ENCODE data around the gene MAPK8IP2. TPM values are rescaled to one million over a fixed set of nuclear protein-coding genes. Genes with fewer than 3 reads are reported as not detected.

The MAPK8IP2 gene
- total and polyA plus RNA-seq, 2 of the 4 experiments (the other 2 are of a cell fraction), result under 0.01 to 0.14 TPM

GRCh38 chr22:50657925-50658324, 57.3 kb downstream of the MAPK8IP2 start:
- CTCF ChIA-PET, result no interaction called here
- peaks cover 7% of the 10 kb centered on the region; the same call in 1 of the 2 replicates for H3K4me1 ChIP-seq (ENCODE audit: control insufficient read depth, insufficient read depth, low read length)
- no peak overlapping the region for H4K5ac ChIP-seq (ENCODE audit: low read depth, low read length)
- intact Hi-C loops (cut with micrococcal nuclease), result no loop called here
- H2BK20ac ChIP-seq (ENCODE audit: low read depth, low read length), result no peak overlapping the region
- no peak overlapping the region for H3K18ac ChIP-seq (ENCODE audit: low read depth, low read length)
- H4K91ac ChIP-seq (ENCODE audit: insufficient read depth, low read depth, low read length), result no peak overlapping the region
- peaks cover 2% of the 10 kb centered on the region; the same call in 1 of the 2 replicates for H3K27me3 ChIP-seq (ENCODE audit: control insufficient read depth, insufficient read depth, low read length)
- H3K4me3 ChIP-seq (ENCODE audit: insufficient read depth, low read depth, low read length), result no peak overlapping the region
- no peak overlapping the region for H3K14ac ChIP-seq (replicated peaks; ENCODE audit: low read depth, low read length)
- H3K56ac ChIP-seq (ENCODE audit: extremely low read depth, insufficient read depth, low read length), result no peak overlapping the region
- no peak overlapping the region for H2BK15ac ChIP-seq (ENCODE audit: low read depth, low read length)
- H3K9me3 ChIP-seq (ENCODE audit: control insufficient read depth, insufficient read depth, low read length), result no peaks in the 10 kb centered on the region
- no peak overlapping the region for H4K8ac ChIP-seq (ENCODE audit: low read depth in 2 of 2, low read length in 2 of 2)
- H3K9ac ChIP-seq (ENCODE audit: low read depth, low read length), result no peak overlapping the region
- no peak overlapping the region for H2BK120ac ChIP-seq (ENCODE audit: low read depth, low read length)
- H3K27ac ChIP-seq (ENCODE audit: insufficient read depth, low read length), result no peak overlapping the region
- no TSS peak for BruUV-seq (replicated peaks)
- no peak overlapping the region for H2BK5ac ChIP-seq (ENCODE audit: low read depth, low read length, poor library complexity, severe bottlenecking)
- no peak overlapping the region for H3K4ac ChIP-seq (ENCODE audit: low read depth, low read length)
- no peak overlapping the region for H3K4me2 ChIP-seq (ENCODE audit: low read depth, low read length)
- H4K20me1 ChIP-seq (ENCODE audit: insufficient read depth, low read length), result no peaks in the 10 kb centered on the region
- no peak for TF ChIP-seq RAD21 (IDR thresholded peaks at IDR 0.05; ENCODE audit: low read length)
- TF ChIP-seq CHD1 (IDR thresholded peaks at IDR 0.05; ENCODE audit: low read depth, low read length), result no peak
- TF ChIP-seq MAFK (IDR thresholded peaks at IDR 0.05; ENCODE audit: low read depth, low read length), result no peak
- no peak for TF ChIP-seq RCOR1 (IDR thresholded peaks at IDR 0.05; ENCODE audit: insufficient replicate concordance, low read length)
- TF ChIP-seq FOS (IDR thresholded peaks at IDR 0.05; ENCODE audit: low read depth, low read length), result no peak
- no peak for TF ChIP-seq ELK1 (IDR thresholded peaks at IDR 0.05; ENCODE audit: borderline replicate concordance, low read depth, low read length)
- no peak for TF ChIP-seq CEBPB (IDR thresholded peaks at IDR 0.05; ENCODE audit: low read depth, low read length)
- TF ChIP-seq SMC3 (IDR thresholded peaks at IDR 0.05; ENCODE audit: low read depth, low read length), result no peak
- TF ChIP-seq MAZ (IDR thresholded peaks at IDR 0.05; ENCODE audit: borderline replicate concordance, low read depth, low read length), result no peak
- no peak for TF ChIP-seq RFX5 (IDR thresholded peaks at IDR 0.05; ENCODE audit: low read depth, low read length)
- no peak for TF ChIP-seq BHLHE40 (IDR thresholded peaks at IDR 0.05; ENCODE audit: low read depth, low read length)
- TF ChIP-seq, protein P1, sequence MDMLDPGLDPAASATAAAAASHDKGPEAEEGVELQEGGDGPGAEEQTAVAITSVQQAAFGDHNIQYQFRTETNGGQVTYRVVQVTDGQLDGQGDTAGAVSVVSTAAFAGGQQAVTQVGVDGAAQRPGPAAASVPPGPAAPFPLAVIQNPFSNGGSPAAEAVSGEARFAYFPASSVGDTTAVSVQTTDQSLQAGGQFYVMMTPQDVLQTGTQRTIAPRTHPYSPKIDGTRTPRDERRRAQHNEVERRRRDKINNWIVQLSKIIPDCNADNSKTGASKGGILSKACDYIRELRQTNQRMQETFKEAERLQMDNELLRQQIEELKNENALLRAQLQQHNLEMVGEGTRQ (IDR thresholded peaks at IDR 0.05; ENCODE audit: low read depth, low read length), result no peak
- no peak overlapping the region for H2AFZ ChIP-seq (replicated peaks; ENCODE audit: low read length, poor library complexity)
- 13% methylated on average over 1 of the region's 4 CpGs; no CpG with 5 or more reads in 1 of the 2 experiments for WGBS, 2 experiments (ENCODE audit: extremely low coverage in 2 of 2, insufficient read length in 1 of 2)
- POLR2A ChIA-PET (ENCODE audit: unreplicated experiment), result no interaction called here
- no peak overlapping the region for H3K23ac ChIP-seq (ENCODE audit: low read depth, low read length)
- DNase-seq (peak; percentile 5), ATAC-seq (ENCODE audit: low read depth) (no peak)
- no peak overlapping the region for H2AK9ac ChIP-seq (replicated peaks; ENCODE audit: low read depth, low read length, poor library complexity)
- in situ Hi-C loops (cut with MboI; ENCODE audit: low sequenced_read_pairs), result no loop called here
- H2AK5ac ChIP-seq (ENCODE audit: low read depth, low read length), result no peak overlapping the region
- dilution Hi-C loops (cut with HindIII; ENCODE audit: low sequenced_read_pairs, unreplicated experiment), result no loop called here
- peaks cover 8% of the 10 kb centered on the region; the same call in 1 of the 2 replicates for H3K9me1 ChIP-seq (ENCODE audit: insufficient read depth, low read length)
- H3K36me3 ChIP-seq (ENCODE audit: control insufficient read depth, insufficient read depth, low read length), result no peaks in the 10 kb centered on the region
- H3K79me1 ChIP-seq (ENCODE audit: low read depth in 1 of 2, low read length in 2 of 2), result no peaks in the 10 kb centered on the region
